HG02885 (cell line): ENCODE results near the gene C2orf49.

ENCODE experiments used
- ATAC-seq: cut with Tn5 transposase; IDR thresholded peaks from one replicate; pipeline ENCODE4 v1.9.1; 2021; ENCODE audit warnings: mild to moderate bottlenecking; ENCODE audit not compliant: unreplicated experiment, poor library complexity

Gene C2orf49

DNA sequence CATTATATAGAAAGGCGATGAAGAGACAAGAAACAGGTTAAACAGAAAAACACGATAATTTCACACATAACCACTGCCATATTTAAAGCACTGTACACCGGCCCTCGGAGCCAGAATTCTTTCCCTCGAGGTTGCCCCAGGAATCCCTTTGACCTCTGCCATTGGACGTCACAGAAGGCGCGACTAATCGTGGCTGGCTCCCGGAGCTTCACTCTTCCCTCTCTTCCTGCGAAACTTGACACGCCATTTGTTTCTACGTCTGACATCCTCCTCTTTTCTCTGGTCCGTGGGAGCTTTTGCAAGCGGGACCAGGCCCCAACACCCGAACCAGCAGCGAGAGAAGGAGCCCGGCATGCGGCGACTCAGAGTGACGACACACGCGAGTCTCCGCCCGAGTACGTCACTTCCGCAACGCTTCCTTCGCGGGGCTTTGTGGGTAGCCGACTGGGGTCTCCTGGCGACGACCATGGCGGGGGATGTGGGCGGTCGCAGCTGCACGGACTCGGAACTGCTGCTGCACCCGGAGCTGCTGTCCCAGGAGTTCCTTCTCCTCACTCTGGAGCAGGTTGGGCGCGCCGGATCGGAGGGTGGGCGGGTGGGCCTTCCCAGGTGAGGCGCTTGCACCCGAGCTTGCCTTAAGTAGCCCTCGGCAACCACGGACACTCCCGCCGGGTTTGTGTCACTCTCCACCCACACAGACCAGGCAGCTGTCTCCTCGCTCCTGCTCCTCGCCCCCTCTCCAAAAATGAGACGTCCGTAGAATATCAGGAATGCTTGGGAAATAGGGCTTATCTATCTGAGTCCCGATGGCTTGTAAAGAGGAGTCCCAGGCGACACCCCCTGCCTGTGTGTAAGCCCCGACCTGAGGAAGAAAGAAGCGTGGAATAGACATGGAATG is at the start of gene C2orf49:
Gene C2orf49, plus strand, starts transcription at position 419 of the 898 bp plus-strand sequence. Its CDS starts 48 bp downstream, at position 467.
- ATAC-seq, result peak; percentile 95

DNA sequence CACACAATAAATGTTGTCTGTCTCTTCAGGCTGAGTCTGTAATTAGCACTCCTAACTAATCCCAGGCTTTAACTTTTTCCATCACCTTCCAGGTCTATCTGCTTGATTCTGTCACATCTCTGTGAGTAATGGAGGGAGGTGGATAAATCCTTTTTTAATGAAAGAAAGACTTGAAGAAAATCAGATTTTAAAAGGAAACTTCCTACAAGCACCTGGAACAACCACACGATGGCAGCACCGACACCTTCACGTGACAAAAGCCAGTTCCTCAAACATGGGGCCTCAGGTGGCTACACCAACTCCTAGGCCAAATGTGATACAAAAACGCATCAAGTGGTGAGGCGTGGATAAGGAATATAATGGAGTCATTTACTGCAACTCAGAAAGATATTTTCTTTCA is 49.6 kb upstream of the C2orf49 start:
- ATAC-seq, result peak; percentile 57

DNA sequence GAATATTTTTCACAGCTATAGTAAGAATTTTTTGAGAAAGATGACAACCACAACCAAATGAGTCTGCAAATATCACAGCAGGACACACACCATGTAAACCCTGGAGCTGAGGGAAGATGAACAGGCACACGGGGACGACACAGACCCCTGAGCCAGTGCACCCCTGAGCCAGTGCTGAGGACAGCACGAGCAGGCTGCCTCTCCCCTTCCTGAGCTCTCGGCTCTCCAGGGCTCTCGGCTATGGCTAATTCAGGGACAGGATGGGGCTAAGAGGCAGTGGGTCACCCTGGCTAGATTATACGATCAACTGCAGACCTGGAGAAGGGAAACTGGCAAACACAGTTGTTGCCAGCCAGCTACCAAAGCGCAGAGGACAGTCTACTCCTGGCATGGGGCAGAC is 49.2 kb upstream of the C2orf49 start:
- no peak for ATAC-seq

DNA sequence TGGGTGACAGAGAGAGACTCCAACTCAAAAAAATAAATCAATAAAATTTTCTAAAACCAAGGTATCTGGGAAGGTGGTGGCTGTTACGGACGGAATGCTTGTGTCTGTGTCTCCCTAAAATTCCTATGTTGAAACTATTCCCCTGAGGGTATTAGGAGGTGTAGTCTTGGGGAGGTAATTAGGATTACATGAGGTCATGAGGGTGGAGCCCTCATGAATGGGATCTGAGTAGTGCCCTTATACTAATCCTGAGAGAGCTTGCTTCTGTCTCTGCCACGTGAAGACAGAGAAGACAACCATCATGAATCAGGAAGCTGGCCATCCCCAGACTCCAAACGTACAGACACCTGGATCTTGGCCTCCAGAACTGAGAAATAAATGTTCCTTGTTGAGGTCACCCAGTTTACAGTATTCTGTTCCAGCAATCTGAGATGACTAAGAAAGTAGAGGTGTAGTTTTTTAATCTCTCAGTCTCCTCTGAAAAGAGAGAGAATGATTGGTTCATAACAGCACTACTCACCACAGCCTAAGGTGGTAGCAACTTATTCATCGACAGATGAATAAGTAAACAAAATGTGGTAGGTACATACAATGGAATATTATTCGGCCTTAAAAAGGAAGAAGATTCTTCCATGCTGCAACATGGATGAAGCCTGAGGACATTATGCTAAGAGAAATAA is 46.2 kb upstream of the C2orf49 start:
- ATAC-seq, result no peak

DNA sequence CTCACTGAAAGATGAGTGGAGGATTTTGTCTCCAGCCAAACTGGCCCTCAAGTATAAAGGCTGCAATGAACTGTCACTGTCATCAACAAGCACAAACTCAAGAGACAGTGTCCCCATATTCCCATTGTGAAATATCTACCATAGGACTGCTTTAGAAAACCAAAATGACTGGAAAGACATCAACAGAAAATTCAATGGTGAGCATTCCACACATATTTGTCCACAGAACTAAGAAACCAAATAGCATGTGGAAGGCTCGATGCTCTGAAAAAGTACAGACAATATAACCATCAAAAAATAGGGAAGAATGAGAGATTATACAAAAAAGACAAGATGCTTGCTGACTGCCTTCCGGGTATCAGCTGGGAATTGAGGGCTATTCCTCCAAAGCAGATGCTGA is 45.4 kb upstream of the C2orf49 start:
- no peak for ATAC-seq

DNA sequence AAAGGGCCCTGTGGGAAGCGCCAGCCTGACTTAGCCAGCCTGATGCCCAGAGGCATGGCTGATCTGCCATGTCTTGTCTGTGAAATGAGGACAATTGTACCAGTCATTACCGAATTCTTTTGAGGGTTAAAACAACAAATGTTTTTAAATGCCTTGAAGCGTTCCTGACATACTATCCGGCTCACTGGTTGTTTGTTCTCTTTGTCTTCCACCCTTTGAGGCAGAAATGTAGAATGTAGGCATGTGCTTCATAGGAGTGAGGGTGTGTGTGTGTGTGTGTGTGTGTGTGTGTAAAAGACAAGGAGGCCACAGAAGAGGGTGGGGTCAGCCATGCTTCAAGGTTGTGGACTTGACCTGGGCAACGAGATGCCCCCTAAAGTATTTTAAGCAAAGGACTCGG is 43.3 kb upstream of the C2orf49 start:
- ATAC-seq, result no peak

DNA sequence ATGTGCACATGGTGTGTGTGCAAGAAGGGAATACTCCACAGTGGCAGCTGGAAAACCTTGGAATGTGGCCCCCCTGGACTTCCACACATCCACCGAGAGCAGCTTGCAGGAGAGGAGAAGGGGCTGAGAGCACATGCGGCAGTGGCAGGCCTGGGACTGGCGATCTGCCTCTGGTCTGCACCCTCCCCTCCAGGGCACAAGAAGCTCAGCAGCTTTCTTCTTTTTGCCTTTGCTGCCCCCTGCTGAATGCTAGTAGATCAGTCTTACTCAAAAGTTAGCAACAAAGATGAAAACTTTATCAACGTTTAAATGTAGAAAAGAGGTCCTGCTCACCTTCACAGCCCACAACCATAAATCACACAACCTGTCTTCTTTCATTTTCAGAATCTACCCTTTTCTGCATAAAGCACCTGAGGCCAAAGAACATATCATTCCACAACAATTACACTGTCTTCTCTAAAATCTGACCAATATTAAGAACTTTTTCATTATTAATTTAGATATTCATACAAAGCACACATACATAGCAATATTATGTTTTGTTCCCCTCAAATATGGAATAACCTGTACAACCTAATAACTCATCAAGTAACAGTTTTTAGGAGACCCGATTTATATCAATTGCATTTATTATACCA is 42.4 kb upstream of the C2orf49 start:
- ATAC-seq, result peak; percentile 62

DNA sequence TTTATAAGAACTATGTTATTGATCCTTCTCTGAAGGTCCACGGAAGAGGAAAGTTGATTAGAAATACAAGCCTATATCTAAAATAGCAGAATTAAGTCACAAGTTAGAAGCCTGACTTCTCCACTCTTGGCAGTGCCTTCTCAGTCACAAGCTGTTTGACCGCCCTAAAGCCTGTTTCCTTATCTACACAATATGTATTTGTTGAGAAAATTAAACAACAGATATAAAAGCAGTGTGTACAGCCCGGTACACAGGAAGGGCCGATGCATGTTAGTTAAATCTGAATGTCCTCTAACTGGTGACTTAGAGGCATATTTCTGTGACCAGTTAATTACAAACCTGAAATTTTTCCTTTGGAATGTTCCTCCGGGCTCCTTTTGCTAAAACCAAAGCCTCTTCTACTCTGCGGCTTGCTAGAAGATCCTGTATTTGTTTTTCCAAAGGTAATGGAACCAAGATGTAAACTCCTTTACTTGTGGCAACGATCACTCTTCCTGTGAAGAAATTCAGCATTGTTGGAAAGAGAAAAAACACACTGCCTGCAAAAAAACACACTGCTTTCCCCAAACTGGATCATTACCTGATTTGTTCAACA is 41.2 kb upstream of the C2orf49 start:
- ATAC-seq, result no peak

DNA sequence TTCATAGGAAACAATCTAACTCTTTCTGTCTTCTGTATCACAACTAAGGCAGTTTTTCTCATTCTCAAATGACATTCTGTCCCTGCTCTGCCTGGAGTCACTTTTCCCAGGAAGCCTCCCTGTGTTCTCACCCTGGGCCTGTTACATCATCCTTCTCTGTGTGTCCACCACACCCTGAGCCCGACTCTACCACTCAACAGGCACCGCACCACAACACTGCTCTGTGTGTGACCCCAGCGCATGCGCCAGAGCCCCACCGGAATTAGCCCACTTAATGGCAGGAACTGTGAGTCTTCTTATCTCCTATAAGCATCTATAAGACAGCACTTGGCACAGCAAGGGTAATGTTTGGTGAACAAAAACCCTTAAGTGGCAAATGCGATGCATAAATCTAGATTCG is 40.1 kb upstream of the C2orf49 start:
- ATAC-seq, result no peak

DNA sequence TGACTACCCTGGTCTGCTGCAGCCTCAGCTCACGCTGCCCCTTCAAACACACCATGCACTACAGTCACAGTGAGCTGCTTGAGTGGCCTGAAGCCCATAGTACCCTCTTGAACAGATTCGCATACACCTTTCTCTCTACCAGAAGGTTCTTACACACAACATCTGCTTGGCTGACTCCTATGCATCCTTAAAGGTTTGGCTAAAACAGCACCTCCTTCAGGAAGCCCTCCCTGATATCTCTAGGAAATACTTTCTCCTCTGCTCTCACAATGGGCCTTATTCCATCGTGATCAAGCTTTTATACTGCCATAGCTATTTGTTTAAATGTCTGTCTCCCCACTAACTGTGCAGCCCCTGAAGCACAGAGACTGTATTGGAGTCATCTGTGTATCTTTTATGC is 39.3 kb upstream of the C2orf49 start:
- no peak for ATAC-seq

DNA sequence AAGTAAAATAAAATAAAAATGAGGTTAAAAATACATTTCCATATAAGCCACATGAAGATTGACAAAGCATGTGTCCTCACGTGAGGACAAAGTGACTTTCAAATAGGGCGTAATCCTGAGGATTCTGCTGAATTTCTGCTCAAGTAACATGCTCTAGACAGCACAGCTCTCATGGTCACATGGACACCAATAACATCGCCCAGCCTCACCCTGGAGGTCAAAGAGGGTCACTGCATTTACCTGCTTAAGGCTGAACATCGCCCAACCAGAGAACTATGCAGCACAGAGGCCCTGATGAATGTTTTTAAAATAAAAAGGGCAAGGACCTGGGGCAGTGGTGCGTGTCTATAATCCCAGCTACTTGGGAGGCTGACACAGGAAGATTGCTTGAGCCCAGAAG is 38.0 kb upstream of the C2orf49 start:
- ATAC-seq, result no peak

DNA sequence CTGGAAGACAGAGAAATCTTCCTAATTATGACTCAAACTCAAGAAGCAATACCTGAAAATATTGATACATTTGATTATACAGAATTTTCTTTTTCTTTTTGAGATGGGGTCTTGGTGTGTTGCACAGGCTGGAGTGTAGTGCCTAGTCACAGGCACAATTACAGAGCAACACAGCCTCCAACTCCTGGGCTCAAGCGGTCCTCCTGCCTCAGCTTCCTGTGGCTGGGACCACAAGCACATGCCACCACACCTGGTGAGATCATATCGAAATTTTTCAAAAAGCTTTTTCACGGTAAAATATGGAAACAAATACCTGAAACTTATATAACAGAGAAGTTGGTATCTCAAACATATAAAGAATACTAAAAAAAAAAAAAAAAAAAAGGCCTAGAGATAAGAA is 35.7 kb upstream of the C2orf49 start:
- ATAC-seq, result peak; percentile 67

DNA sequence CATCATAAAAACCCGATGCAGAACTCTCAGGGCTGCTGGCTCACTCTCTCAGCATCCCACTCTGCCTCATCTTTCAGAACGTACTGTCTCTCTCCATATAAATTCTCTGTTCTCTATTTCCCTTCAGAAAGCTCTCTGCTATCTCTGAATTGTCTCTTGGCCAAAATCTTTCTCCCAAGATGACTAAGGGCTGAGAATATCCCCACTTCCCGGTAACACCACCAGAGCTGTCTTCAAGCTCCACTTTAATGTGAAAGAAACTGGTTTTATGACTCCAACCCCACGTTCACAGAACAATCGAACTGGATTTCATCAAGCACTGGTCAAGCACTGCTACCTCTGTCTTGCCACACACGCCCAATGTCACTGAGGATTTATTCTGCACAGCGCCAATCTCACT is 30.2 kb upstream of the C2orf49 start:
- ATAC-seq, result no peak

DNA sequence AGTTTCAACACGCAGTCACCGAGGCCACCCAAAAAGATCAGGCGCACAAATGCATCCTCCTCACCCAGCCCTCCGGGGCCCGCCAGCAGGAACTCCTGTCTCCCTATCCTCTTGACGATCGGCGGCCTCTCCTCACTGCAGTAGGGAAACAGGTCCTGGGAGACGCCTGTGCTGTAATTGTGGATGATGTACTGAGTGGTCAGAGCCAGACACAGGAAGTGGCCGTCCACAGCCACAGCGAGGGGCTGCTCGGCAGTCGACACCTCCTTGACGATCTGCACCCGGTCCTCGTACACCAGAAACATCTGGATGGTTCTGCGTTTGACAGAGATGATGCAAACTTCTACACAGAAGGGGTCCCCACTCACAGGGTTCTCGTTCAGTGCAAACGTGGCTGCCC is 29.8 kb upstream of the C2orf49 start:
- ATAC-seq, result no peak

DNA sequence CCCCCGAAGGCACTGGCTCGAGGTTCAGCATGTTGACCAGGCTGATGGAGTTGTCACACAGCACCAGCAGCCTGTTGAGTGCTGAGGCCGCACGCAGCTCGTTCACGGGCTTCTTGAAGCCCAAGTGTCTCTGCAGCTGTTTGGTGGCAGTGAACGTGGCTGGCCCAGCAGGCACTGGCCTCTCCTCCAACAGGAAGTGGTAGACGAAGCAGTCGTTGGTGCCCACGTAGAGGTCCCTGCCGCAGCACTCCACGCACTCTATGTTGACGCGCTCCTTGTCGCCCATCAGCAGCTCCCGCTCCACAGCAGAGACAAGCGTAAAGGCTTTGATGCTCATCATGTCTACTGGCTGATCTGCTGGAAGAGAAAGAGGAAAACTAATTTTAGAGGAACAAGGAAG is 29.4 kb upstream of the C2orf49 start:
- no peak for ATAC-seq

DNA sequence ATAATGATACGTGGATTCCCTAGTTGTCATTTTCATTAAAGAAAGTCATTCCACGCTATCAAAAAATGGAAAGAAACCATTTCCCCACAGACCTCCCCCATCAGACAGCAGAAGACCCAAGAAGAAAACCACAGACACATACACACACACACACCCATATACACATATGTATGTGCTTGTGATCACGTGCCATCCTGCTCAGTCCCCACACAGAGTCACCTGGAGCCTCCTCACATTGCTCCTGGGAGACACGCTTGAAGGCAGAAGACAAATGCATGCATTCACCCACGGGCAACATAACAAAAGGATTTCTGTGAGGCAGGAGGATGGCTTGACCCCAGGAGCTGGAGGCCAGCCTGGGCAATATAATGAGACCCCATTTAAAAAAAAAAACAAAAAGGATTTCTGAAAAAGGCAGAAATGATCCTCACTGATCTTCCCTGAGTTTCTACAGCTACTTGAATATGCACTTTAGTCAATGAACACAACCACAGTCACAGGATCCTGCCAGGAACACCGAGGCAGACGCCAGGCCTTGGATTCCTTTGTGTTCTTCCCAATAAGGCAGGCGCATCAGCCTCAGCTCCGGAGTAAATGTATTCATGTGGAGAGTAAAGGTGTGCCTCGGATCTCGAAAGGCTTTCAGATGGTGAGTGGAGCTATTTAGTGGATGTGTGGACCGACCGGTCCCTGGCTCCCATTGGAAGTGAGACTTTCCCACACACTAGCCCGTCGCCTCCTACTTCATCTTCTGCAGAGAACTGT is 28.8 kb upstream of the C2orf49 start:
- no peak for ATAC-seq

DNA sequence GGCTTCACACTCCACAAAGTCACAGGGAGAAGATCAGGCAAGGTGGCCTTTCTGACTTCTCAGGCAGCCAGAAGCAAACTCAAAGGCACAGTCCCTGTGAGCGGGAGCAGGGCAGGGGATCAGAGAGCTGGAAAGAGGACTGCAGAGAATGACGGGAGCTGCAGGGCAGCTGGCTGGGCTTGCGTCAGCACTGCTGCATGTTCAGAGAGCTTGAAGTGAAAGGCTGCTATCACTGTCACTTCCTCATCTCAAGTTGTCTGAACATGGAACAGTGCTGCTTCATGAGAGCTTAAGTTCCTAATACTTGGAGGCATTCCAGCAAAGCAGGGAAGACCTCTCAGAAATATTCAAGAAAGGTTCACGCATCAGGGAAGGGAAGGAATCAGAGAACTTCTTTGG is 28.2 kb upstream of the C2orf49 start:
- no peak for ATAC-seq

DNA sequence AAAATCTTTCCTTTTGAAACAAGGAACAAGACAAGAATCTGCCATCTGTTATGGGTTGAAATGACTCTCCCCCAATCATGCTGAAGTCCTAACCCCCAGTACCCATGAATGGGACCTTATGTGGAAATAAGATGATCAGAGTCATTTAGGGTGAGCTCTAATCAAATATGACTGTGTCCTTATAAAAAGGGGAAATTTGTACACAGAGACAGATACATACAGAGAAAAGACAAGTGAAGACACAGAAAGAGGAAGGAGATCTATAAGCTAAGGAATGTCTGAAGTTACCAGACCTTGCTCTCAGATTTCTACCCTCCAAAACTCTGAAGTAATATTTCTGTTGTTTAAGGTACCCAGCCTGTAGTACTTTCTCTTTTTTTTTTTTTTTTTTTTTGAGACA is 23.5 kb upstream of the C2orf49 start:
- peak; percentile 34 for ATAC-seq

DNA sequence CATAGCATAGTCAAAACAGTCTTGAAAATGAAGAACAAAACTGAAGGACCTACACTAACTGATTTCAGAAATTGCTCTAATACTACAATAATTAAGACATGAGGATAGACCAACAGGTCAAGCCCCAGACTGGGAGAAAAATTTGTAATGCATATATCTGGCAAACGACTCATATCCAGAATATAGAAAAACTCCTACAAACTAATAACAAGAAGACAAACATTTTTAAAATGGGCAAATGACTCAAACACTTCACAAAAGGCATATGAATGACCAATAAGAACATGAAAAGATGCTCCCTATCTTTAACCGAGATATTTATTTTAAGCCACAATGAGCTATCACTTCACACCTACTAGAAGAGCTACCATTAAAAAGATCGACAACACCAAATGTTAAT is 22.0 kb upstream of the C2orf49 start:
- peak; percentile 72 for ATAC-seq

DNA sequence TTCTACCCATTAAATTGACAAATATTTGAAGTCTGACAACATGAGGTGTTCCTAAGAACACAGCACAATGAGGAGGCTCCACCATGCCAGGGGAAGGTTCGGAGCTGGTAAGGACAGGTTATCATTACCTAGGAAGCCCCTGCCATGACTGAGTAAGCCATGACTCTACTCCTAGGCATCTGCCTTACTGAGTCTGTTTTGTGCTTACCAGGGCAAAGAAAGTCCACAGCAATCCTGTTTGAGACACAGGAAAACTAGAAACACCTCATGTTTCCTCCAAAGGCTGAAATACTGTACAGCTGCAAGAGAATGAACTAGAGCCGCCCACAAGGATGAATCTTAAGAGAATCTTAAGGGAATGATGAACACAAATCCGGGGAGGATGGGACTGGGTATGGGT is 19.4 kb upstream of the C2orf49 start:
- no peak for ATAC-seq
